Panc1 (cell line): ENCODE results near the gene ZNF511. TPM values are rescaled to one million over a fixed set of nuclear protein-coding genes. Genes with fewer than 3 reads are reported as not detected.
"Not testable (repeated sequence)": the region's sequence is repeated elsewhere in the genome, so short reads cannot be mapped to it uniquely, and the experiment has no call there.

ENCODE experiments used
- ATAC-seq: fragments of 200-7000 bp; cut with Tn5 transposase; 2 replicates; pipeline ENCODE4 v1.9.1; 2020; ENCODE audit warnings: mild to moderate bottlenecking, moderate library complexity
- BruUV-seq: library from RNA; stranded (reverse); fragments of 400-500 nt; replicated peaks from 2 replicates; lab custom pipeline; 2021; lab: Mats Ljungman, UMichigan
- CTCF ChIA-PET: fragments of 300-600 bp; sonication (Branson Sonifier 250); formaldehyde crosslinking; loops from one replicate; lab custom pipeline; 2022; ENCODE audit warnings: antibody characterized with exemption; lab: Charles Lee
- POLR2A ChIA-PET: fragments of 300-600 bp; sonication (Branson Sonifier 250); formaldehyde crosslinking; loops from one replicate; lab custom pipeline; 2022; ENCODE audit warnings: antibody characterized with exemption; lab: Charles Lee
- DNase-seq: peaks from one replicate; pipeline ENCODE4 v3.0.0-alpha.2; 2010; ENCODE audit warnings: low read depth, low spot score
- H3K27ac ChIP-seq: 2 replicates; pipeline ENCODE4 v1.5.1; 2011; ENCODE audit warnings: mild to moderate bottlenecking, low read length, inconsistent platforms
- H3K27me3 ChIP-seq: fragments of 200-500 bp; sonication (Bioruptor generic); 2 replicates; pipeline ENCODE4 v1.6.0; 2014; ENCODE audit warnings: low read length, inconsistent platforms; ENCODE audit not compliant: control insufficient read depth, insufficient read depth
- H3K36me3 ChIP-seq: fragments of 200-500 bp; sonication (Bioruptor generic); 2 replicates; pipeline ENCODE4 v1.5.1; 2014; ENCODE audit warnings: inconsistent platforms, mild to moderate bottlenecking, low read length, moderate library complexity; ENCODE audit not compliant: control insufficient read depth, insufficient read depth
- H3K4me1 ChIP-seq: 2 replicates; pipeline ENCODE4 v1.5.1; 2011; ENCODE audit warnings: inconsistent platforms, mild to moderate bottlenecking, low read length, moderate library complexity; ENCODE audit not compliant: control insufficient read depth, insufficient read depth
- H3K4me3 ChIP-seq, 2 experiments: 2 replicates each; pipeline ENCODE4 v1.5.1; 2011 to 2012; ENCODE audit warnings: low read depth in 2 of 2, low read length in 2 of 2, mild to moderate bottlenecking in 2 of 2, inconsistent platforms in 1 of 2, moderate library complexity in 1 of 2
- H3K9me3 ChIP-seq: fragments of 200-500 bp; sonication (Bioruptor generic); 2 replicates; pipeline ENCODE4 v1.5.1; 2014; ENCODE audit warnings: low read depth, mild to moderate bottlenecking, inconsistent platforms, low read length, moderate library complexity; ENCODE audit not compliant: control insufficient read depth, insufficient read depth
- POLR2AphosphoS5 ChIP-seq: IDR thresholded peaks from 2 replicates; pipeline ENCODE4 v1.6.1; 2012; ENCODE audit warnings: mild to moderate bottlenecking, low read depth, low read length, moderate library complexity
- SIN3A ChIP-seq: IDR thresholded peaks from 2 replicates; pipeline ENCODE4 v1.6.1; 2012; ENCODE audit warnings: low read depth, mild to moderate bottlenecking, low read length, moderate library complexity, borderline replicate concordance; ENCODE audit not compliant: insufficient read depth
- TCF7L2 ChIP-seq: IDR thresholded peaks from 2 replicates; pipeline ENCODE4 v1.6.1; 2011; ENCODE audit warnings: mild to moderate bottlenecking, low read depth, low read length, inconsistent platforms
- in situ Hi-C: cut with HindIII; loops from 2 replicates; pipeline ENCODE4 v1.10.0; 2016; ENCODE audit warnings: low sequenced_read_pairs, low pct_unique_long_range_greater_than_20kb
- intact Hi-C: fragments of 100-400 bp; cut with micrococcal nuclease; formaldehyde crosslinking; loops from one replicate; pipeline ENCODE4 v1.10.0; 2022; ENCODE audit not compliant: unreplicated experiment
- total RNA-seq: library from RNA; stranded (reverse); gene quantifications from one replicate; pipeline ENCODE4 v1.2.1, GENCODE V29; 2021; ENCODE audit not compliant: unreplicated experiment
- TF ChIP-seq, protein P1 (sequence below): fragments of 450-650 bp; IDR thresholded peaks from 2 replicates; pipeline ENCODE4 v1.5.1; 2017; ENCODE audit warnings: mild to moderate bottlenecking
- TF ChIP-seq, protein P2 (sequence below), 2 experiments: IDR thresholded peaks; 2 replicates each; pipeline ENCODE4 v1.6.1; 2011 to 2012; ENCODE audit warnings: low read depth in 2 of 2, control low read depth in 1 of 2, low read length in 1 of 2, mild to moderate bottlenecking in 1 of 2, moderate library complexity in 1 of 2; ENCODE audit not compliant: insufficient read depth in 1 of 2

The ZNF511 gene
- total RNA-seq, 1 experiment from 2014 or later, result 93.8 TPM

DNA sequence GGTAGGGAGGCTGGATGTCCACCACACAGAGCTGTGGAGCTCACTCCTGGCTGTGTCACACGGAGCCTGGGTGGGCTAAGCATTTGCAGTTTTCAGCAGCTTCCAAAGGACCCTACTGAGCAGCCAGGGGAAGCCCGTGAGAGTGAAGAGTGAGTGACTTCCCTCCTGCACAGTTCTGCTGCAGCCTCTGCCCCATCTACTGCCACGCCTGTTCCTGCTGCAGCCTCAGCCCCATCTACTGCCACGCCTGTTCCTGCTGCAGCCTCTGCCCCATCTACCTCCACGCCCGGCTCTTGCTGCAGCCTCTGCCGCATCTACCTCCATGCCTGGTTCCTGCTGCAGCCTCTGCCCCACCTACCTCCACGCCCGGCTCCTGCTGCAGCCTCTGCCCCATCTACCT is 44.3 kb upstream of the ZNF511 start:
- H3K4me3 ChIP-seq, result no peak overlapping the region
- TF ChIP-seq SIN3A (no peak), TCF7L2 (no peak), POLR2AphosphoS5 (no peak)
- TF ChIP-seq, protein P1, sequence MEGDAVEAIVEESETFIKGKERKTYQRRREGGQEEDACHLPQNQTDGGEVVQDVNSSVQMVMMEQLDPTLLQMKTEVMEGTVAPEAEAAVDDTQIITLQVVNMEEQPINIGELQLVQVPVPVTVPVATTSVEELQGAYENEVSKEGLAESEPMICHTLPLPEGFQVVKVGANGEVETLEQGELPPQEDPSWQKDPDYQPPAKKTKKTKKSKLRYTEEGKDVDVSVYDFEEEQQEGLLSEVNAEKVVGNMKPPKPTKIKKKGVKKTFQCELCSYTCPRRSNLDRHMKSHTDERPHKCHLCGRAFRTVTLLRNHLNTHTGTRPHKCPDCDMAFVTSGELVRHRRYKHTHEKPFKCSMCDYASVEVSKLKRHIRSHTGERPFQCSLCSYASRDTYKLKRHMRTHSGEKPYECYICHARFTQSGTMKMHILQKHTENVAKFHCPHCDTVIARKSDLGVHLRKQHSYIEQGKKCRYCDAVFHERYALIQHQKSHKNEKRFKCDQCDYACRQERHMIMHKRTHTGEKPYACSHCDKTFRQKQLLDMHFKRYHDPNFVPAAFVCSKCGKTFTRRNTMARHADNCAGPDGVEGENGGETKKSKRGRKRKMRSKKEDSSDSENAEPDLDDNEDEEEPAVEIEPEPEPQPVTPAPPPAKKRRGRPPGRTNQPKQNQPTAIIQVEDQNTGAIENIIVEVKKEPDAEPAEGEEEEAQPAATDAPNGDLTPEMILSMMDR, result no peak
- TF ChIP-seq, protein P2, sequence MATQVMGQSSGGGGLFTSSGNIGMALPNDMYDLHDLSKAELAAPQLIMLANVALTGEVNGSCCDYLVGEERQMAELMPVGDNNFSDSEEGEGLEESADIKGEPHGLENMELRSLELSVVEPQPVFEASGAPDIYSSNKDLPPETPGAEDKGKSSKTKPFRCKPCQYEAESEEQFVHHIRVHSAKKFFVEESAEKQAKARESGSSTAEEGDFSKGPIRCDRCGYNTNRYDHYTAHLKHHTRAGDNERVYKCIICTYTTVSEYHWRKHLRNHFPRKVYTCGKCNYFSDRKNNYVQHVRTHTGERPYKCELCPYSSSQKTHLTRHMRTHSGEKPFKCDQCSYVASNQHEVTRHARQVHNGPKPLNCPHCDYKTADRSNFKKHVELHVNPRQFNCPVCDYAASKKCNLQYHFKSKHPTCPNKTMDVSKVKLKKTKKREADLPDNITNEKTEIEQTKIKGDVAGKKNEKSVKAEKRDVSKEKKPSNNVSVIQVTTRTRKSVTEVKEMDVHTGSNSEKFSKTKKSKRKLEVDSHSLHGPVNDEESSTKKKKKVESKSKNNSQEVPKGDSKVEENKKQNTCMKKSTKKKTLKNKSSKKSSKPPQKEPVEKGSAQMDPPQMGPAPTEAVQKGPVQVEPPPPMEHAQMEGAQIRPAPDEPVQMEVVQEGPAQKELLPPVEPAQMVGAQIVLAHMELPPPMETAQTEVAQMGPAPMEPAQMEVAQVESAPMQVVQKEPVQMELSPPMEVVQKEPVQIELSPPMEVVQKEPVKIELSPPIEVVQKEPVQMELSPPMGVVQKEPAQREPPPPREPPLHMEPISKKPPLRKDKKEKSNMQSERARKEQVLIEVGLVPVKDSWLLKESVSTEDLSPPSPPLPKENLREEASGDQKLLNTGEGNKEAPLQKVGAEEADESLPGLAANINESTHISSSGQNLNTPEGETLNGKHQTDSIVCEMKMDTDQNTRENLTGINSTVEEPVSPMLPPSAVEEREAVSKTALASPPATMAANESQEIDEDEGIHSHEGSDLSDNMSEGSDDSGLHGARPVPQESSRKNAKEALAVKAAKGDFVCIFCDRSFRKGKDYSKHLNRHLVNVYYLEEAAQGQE (IDR thresholded peaks at IDR 0.05; ENCODE audit: insufficient read depth in 1 of 2, low read depth in 2 of 2, low read length in 1 of 2), result no peak
- in situ Hi-C loops, result no loop called here
- intact Hi-C loops, result no loop called here
- DNase-seq (no peak), ATAC-seq (no peak)
- H3K27ac ChIP-seq, result no peak overlapping the region
- H3K27me3 ChIP-seq, result no peaks in the 10 kb centered on the region
- ChIA-PET CTCF (no interaction called here), POLR2A (interaction anchor here (0.6 kb wide), 1 partner anchor 46 kb away, joined by 10 read pairs; no protein-coding TSS in a partner anchor)
- H3K36me3 ChIP-seq, result no peaks in the 10 kb centered on the region
- no TSS peak for BruUV-seq
- H3K9me3 ChIP-seq, result no peaks in the 10 kb centered on the region
- H3K4me1 ChIP-seq, result peaks cover 22% of the 10 kb centered on the region

DNA sequence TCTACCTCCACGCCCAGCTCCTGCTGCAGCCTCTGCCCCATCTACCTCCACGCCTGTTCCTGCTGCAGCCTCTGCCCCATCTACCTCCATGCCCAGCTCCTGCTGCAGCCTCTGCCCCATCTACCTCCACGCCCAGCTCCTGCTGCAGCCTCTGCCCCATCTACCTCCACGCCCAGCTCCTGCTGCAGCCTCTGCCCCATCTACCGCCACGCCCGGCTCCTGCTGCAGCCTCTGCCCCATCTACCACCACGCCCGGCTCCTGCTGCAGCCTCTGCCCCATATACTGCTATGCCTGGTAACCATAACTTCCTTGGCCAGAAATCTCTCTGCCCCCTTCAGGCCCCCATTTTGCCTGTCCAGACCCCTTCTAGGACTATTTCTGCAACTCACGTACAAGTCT is 43.7 kb upstream of the ZNF511 start:
- BruUV-seq, CTCF ChIA-PET: not testable (repeated sequence)
- POLR2A ChIA-PET, result interaction anchor here (0.6 kb wide), 1 partner anchor 47 kb away, joined by 10 read pairs; no protein-coding TSS in a partner anchor

DNA sequence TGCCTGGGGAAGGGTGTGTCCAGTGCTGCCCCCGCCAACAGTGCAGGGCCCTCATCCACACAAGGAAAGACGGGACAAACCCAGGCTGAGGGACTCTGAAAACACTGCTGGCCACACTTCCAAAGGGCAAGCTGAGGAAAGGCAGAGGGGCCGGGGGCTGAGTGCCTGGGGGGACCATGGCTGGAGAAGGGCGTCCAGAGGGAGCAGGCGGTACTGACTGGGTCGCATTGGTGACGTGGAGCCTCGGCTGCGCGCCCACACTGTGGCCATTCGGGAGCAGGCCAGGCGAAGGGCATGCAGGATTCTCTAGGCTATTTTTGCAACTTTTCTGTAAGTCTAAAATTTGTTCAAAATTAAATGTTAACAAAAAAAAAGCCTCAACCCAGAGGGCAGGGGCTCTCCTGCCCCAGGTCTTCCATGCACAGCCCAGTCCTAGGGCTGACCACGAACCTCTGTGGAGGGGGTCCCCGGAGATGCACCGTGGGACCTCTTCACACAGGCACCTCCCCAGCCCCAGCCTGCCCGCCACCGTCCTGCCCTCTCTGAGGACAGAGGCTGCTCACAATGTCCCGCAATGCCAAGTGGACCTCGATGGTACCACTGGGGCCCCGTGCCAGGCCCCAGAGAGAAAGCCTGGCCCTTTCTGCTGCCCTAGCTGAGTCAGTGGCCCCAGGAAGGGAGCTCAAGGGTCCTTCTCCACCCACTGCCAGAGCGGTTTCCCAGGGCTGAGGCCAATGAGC is 42.5 kb upstream of the ZNF511 start:
- POLR2A ChIA-PET, result no interaction called here
- no peaks in the 10 kb centered on the region for H3K9me3 ChIP-seq

More for the DNA sequence above, 43.7 kb upstream of the ZNF511 start:
- H3K4me3 ChIP-seq, intact Hi-C loops, H3K36me3 ChIP-seq, H3K27me3 ChIP-seq, H3K27ac ChIP-seq, ATAC-seq, in situ Hi-C loops, H3K9me3 ChIP-seq, DNase-seq: not testable (repeated sequence)
- H3K4me1 ChIP-seq, result peaks cover 16% of the 10 kb centered on the region

More for the DNA sequence above, 42.5 kb upstream of the ZNF511 start:
- Histone ChIP-seq H3K4me3 (no peak overlapping the region), H3K27me3 (no peaks in the 10 kb centered on the region), H3K27ac (no peak overlapping the region), H3K4me1 (peaks cover 7% of the 10 kb centered on the region), H3K36me3 (no peaks in the 10 kb centered on the region)
- BruUV-seq, result no TSS peak
- CTCF ChIA-PET, result no interaction called here
- intact Hi-C loops, result no loop called here
- DNase-seq (no peak), ATAC-seq (no peak)
- TF ChIP-seq, protein P1, result no peak
- TF ChIP-seq POLR2AphosphoS5, result no peak
- no peak for TF ChIP-seq SIN3A
- TF ChIP-seq, protein P2 (IDR thresholded peaks at IDR 0.05; ENCODE audit: insufficient read depth in 1 of 2, low read depth in 2 of 2, low read length in 1 of 2), result no peak
- no peak for TF ChIP-seq TCF7L2
- in situ Hi-C loops, result no loop called here
